GM21786 (cell line): Measurements from ENCODE around the gene IGFLR1.

ENCODE experiments used
- ATAC-seq: cut with Tn5 transposase; IDR thresholded peaks from one replicate; pipeline ENCODE4 v1.9.1; 2021; ENCODE audit not compliant: unreplicated experiment

Gene IGFLR1

DNA sequence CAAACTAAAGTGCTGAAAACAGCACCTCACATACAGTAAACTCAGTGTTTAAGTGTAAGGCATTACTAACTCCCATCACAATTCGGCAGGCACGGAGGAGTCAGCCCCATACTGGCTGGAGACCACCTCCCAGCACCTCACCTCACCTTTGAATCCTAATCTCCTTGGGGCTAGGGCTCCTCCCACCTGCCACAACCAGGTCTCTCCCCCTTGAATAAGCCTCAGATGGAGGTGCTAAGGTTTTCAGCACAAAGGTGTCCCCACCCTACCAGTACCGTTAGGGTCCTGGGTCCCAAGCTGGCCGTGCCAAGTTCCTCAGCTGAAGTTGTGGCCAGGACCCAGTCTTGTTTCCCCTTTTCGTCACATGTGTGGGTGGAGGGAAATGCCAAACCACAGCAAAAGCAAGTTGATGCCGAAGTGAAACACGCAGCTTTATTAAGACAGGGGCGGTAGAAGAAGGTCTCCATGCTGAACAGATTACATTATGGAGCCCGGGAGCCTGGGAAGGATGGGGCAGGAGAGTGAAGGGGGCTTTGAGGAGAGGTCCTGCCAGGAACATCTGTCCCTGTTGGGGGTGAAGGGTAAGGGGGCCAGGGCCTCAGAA, at the start of gene IGFLR1:
TSS of gene IGFLR1 (minus strand) at position 332 of the 604 bp plus-strand sequence. CDS start 1,272 bp downstream, outside the sequence.
- no peak for ATAC-seq

GRCh38 chr19:35791814-35792279, 49.6 kb upstream of the IGFLR1 start:
- no peak for ATAC-seq

DNA sequence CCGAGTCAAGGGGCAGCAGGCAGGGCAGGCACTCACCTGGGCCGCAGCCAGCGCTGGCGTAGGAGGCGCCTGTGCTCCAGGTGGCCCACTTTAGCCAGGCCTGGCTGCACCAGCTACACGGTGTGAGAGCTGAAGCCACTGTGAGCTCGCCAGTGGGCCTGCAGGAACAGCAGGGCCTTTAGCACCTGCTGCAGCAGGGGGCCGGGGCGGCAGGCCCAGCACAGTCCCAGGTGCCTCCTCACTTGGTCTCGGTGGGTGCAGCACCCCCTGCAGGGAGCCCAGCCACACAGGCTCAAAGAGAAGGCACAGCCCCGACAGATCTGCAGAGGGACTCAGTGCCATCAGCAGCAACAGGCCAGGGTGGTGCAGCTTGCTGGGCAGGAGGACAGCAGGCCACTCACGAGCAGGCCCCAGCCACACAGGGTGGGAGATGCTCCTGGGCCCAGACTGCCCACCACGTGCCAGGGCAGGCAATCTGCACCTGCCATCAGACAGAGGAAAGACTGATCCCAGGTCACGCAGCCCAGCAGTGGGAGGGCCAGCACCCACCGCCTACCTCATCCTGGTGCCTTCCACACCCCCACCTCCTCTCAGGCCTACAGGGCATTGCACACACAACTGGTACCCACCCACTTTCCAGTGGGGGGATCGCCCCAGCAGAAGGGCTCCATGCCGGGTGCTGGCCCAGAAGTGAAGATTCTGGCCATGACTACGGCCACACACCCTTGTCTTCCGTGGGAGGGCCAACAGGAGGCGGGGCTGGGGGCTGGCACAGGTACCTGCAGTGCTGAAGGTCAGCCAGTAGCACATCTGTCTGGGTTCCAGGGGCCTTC, 48.9 kb upstream of the IGFLR1 start:
- ATAC-seq = no peak

DNA sequence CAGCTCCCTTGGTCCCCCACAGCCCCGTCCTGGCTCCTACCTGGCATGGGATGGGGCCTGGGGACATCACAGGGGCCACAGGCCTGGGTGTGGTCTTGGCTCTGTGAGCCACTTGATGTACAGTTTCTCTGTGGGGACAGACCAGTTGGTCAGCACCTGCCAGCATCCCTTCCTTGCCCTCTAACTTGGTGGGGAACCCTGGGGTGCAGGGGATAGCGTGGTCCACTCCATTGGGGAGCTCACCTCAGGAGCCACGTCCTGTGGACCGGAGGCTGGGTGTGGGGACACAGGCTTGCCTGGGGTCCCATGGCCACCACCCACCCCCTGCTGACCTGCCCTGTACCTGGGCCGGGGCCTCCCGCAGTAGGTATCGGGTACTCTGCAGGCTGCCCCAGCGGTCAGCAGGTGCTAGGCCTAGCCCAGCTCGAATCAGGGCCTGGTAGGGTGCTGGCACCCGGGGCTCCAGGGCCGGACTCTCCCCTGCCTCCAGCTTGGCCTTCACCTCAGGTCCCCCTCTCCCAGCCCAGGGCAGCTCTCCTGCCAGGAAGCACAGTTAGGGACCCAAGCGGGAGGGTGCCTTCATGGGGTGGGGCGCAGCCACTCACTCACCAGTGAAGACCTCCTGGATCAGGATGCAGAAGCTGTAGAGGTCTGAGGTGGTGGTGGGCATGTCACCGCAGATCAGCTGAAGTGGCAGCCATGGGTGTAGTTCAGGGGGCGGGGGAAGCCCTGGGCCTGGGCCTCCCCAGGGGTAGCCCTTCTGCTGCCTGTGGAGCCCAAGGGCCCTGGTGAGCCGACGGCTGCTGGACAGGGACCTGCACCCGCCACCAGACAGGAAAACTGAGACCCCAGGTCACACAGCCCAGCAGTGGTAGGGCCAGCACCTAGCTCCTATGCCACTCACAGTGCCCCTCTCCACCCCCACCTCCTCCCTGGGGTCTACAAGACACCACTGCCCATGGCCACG, 48.0 kb upstream of the IGFLR1 start:
- no peak for ATAC-seq

DNA sequence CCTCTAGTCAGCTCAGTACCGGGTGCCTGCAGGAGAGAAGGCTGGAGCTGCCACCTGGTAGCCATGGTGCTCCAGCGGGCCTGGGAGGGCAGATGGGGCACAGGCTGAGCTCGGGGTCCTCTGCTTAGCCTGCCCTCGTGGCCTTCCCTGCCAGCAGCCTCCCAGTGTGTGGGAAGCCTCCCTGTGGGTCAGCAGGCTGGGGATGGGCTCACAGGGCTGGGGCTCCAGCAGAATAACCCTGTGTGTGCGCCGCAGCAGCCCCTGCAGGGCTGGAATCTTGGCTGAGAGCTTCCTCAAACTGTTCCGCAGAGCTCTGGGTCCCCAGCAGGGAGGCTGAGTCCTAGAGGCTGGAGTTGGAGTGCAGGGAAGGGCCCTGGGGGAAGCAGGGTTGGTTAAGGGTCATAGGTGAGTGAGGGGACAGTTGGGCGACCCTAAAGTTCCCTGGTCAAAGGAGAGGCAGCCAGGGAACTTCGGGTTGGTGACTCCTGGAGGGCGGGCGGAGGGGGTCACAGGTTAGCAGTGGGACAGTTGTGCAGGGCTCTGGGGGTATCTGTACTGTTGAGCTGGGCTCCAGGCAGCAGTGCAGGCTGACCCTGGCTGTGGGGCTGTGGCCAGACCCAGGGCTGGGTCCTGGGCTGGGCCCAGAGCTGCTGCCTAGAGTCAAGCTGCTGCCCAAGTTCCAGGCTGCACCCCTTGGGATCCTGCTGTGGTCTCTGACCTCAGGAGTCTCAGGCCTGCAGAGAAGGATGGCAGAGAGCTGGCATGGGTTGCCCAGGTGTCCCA, 47.1 kb upstream of the IGFLR1 start:
- ATAC-seq = no peak

- no peak for ATAC-seq
These were observed 46.1 kb upstream of the IGFLR1 start for GRCh38 chr19:35788205-35788960.

DNA sequence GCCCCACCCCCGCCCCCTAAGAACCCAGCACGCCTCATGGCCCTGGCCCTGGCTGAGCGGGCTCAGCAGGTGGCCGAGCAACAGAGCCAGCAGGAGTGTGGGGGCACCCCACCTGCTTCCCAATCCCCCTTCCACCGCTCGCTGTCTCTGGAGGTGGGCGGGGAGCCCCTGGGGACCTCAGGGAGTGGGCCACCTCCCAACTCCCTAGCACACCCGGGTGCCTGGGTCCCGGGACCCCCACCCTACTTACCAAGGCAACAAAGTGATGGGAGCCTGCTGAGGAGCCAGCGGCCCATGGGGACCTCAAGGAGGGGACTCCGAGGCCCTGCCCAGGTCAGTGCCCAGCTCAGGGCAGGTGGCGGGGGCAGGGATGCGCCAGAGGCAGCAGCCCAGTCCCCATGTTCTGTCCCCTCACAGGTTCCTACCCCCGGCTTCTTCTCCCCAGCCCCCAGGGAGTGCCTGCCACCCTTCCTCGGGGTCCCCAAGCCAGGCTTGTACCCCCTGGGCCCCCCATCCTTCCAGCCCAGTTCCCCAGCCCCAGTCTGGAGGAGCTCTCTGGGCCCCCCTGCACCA, 45.1 kb upstream of the IGFLR1 start:
- no peak for ATAC-seq

DNA sequence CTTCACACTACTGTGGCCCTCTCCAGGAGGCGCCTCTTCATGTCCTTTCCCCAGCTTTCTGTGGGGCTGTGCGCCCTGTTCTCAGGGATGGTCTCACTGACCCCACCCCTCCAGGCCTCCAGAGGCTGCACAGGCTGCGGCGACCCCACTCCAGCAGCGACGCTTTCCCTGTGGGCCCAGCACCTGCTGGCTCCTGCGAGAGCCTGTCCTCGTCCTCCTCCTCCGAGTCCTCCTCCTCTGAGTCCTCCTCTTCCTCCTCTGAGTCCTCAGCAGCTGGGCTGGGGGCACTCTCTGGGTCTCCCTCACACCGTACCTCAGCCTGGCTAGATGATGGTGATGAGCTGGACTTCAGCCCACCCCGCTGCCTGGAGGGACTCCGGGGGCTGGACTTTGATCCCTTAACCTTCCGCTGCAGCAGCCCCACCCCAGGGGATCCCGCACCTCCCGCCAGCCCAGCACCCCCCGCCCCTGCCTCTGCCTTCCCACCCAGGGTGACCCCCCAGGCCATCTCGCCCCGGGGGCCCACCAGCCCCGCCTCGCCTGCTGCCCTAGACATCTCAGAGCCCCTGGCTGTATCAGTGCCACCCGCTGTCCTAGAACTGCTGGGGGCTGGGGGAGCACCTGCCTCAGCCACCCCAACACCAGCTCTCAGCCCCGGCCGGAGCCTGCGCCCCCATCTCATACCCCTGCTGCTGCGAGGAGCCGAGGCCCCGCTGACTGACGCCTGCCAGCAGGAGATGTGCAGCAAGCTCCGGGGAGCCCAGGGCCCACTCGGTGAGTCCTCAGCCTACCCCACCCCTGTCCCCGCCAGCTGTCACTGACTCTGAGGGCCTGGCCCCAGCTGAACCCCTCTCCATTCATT, 44.3 kb upstream of the IGFLR1 start:
- ATAC-seq = no peak

- ATAC-seq = no peak
These were observed 43.0 kb upstream of the IGFLR1 start for GRCh38 chr19:35785339-35785627.

DNA sequence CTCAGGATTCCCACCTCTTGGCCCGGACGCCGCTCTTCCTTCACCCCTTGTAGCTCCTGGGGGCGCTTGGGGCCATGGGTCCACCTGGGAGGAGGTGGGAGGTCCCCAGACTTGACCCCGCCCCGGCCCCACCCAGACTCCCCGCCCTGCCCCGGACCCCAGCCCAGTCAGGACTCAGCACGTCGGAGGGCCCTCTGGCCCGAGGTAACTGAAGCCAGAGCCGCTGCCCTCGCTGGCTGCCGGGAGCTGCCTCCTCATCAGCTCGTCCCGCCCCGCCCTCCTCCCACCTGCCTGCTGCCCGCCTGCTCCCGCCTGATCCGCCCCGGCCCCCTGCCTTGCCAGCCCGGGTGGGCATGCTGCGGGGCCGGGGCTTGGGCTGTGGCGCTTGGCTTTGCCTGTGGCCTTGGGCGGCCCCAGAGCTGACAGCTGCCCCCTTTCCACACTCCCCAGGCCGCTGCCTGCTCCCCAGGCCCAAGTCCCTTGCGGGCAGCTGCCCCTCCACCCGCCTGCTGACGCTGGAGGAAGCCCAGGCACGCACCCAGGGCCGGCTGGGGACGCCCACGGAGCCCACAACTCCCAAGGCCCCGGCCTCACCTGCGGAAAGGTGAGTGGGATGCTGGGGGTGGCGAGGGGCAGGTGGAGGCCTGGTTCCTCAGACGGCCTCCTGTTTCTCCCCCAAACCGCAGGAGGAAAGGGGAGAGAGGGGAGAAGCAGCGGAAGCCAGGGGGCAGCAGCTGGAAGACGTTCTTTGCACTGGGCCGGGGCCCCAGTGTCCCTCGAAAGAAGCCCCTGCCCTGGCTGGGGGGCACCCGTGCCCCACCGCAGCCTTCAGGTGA, 42.5 kb upstream of the IGFLR1 start:
- no peak for ATAC-seq

DNA sequence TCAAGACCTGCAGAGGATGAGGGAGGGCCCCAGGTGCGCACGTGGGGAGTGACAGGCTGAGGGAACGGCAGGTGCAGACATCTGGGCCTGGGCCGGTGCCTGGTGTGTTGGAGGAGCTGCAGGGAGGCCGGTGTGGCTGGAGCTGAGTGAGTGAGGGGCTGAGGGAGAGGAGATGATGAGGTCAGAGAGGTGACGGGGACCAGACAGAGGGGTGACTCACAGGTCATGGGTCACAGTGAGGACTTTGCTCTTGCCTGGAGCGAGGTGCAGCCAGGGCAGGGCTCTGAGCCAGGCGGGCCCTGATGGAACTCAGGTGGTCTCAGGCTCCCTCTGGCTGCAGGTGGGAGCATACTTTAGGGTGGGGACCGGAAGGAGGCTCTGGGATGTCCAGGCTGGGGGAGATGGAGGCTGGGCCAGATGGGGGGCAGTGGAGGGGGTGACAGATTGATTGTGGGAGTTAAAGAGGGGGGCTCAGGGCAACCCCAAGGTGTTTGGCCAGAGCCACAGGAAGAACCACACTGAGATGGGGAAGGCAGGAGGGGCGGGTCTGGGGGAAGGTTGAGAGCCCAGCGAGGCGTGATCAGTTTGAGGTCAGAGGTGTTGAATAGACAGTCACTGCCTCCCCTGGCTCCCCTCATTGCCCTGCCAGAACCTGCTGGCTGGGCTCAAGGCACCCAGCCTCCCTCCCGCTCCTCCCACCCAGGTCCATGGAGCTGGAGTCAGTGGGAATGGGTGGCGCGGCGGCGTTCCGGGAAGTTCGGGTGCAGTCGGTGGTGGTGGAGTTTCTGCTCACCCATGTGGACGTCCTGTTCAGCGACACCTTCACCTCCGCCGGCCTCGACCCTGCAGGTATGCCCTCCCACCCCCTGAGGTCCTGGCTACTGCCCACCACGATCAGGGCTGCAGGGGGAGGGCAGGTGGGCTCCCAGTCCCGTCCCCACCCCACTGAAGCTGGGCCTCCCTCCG, 41.5 kb upstream of the IGFLR1 start:
- ATAC-seq = no peak

DNA sequence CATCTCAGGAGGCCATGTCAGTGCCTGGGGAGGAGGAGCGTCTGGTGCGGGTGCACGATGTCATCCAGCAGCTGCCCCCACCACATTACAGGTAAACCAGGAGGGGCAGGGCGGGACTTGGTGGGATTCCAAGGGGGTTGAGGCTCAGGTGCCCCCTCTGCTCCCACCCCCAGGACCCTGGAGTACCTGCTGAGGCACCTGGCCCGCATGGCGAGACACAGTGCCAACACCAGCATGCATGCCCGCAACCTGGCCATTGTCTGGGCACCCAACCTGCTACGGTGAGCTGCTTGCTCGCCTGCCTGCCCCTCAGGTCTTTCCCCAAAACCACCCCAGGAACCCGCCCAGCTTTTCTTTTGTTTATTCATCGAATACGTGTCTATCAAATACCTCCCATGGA, 40.3 kb upstream of the IGFLR1 start:
- ATAC-seq = no peak

DNA sequence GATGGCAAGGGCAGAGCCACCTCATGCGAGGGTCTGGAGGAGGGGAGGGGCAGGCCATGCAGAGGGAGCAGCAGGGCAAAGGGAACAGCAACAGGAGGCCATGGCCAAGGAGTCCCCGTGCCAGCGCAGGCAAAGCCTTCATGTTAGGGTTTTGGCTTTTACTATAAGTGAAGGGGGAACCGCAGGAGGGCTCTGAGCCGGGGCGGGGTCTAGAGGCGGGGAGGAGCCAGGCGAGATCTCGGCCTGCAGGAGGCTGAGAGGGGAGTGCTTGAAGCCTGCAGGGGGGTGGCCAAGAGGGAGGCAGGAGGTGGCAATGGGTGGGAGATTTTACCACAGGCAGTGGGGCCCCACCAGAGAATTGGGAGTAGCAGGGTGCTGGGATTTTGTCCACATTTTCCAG, 39.4 kb upstream of the IGFLR1 start:
- no peak for ATAC-seq

DNA sequence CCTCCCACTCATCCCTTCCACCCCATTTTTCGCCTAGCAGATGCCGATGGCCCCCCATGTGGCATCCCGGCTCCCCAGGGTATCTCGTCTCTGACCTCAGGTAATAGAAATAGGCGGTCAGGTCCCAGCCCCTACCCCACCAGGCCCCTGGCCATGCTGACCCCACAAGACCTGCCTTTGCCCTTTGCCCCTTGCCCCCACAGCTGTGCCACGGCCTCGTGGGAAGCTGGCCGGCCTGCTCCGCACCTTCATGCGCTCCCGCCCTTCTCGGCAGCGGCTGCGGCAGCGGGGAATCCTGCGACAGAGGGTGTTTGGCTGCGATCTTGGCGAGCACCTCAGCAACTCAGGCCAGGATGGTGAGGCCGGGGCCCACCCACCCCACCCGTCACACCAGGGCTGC, 38.5 kb upstream of the IGFLR1 start:
- no peak for ATAC-seq

- no peak for ATAC-seq
These were observed 37.8 kb upstream of the IGFLR1 start for GRCh38 chr19:35780058-35780457.

DNA sequence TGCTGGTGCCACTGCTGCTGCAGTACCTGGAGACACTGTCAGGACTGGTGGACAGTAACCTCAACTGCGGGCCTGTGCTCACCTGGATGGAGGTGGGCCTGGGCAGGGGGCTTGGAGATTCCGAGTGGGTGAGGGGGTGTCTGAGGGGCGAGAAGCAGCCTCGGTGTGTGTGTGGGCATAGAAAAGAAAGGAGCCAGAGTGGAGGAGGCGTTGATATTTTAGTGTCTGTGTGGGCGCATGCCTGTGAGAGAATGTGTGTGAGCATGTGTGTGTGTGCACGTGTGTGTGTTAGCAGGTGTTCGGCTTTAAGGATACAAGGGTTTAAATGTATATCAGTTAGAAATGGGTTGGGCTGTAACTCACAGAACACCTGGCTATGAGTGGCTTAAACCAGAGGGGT, 36.8 kb upstream of the IGFLR1 start:
- no peak for ATAC-seq

DNA sequence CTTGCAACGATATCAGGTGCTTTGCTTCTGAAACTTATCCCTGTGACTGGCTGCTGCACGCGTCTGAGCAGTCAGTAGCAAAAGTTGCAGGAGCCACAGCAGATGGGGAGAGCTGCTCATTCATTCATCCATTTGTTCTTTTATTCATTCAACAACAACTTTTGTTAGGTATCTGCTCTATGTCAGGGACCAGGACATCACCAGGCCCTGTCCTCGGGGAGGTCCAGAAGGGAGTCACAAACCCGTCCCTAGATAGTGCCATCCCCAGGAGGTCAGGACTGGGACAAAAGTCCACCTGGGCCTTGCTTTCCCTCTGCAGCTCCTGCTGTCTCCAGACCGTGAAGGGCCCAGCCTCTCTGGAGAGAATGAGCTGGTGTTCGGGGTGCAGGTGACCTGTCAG, 35.7 kb upstream of the IGFLR1 start:
- ATAC-seq = no peak
